ENCODE results near the gene TMEM203. TPM values are rescaled to one million over a fixed set of nuclear protein-coding genes. Genes with fewer than 3 reads are reported as not detected.

Gene TMEM203
- total and polyA plus RNA-seq, 2 of the 4 experiments (the other 2 are of a cell fraction) = 18.8 to 40.6 TPM

DNA sequence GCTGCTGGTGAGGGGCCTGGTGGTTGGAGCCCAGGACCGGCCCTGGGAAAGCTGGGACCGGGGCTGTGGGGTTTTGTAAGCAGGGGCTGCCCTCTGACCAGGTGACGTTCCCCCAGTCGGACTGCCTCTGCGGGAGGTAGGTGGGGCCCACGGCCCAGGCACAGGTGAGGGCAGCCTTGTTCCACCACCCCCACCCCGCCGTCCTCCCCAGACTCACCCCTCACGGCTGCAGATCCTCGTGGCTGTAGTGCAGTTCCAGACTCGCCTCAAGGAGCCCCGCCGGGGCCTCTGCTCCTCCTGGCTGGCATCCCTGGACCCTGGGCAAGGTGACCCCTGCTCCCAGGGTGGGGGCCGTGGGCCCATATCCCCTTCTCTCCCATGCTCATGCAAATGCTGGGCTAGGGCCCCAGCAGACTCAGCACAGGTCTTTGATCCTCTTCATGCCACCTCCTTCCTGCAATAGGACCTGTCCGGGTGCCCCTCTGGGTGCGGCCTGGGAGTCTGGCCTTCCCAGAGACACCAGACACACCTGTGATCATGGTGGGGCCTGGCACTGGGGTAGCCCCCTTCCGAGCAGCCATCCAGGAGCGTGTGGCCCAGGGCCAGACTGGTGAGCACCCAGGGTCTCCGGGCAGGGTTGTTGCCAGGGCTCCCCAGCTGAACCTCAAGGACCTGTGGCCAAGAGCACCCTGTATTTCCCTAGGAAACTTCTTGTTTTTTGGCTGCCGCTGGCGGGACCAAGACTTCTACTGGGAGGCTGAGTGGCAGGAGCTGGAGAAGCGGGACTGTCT is 9.9 kb upstream of the TMEM203 start:
- H2AK5ac ChIP-seq (ENCODE audit: low read depth, low read length) = no peak overlapping the region
- peaks cover 18% of the 10 kb centered on the region for H3K36me3 ChIP-seq (ENCODE audit: control insufficient read depth, insufficient read depth, low read length)
- H4K5ac ChIP-seq (ENCODE audit: low read depth, low read length) = no peak overlapping the region
- H3K23ac ChIP-seq (ENCODE audit: low read depth, low read length) = no peak overlapping the region
- CTCF ChIA-PET = no interaction called here
- H3K9me1 ChIP-seq (ENCODE audit: insufficient read depth, low read length) = peaks cover 3% of the 10 kb centered on the region; the same call in 1 of the 2 replicates
- H3K79me1 ChIP-seq (ENCODE audit: low read depth in 1 of 2, low read length in 2 of 2) = peaks cover 0 to 6% of the 10 kb centered on the region in 2 experiments; a peak in 1 of 4 replicates
- no peak overlapping the region for H2BK20ac ChIP-seq (ENCODE audit: low read depth, low read length)
- no peak overlapping the region for H2BK120ac ChIP-seq (ENCODE audit: low read depth, low read length)
- DNase-seq (no peak), ATAC-seq (ENCODE audit: low read depth) (no peak)
- H3K56ac ChIP-seq (ENCODE audit: extremely low read depth, insufficient read depth, low read length) = no peak overlapping the region
- no peak overlapping the region for H4K91ac ChIP-seq (ENCODE audit: insufficient read depth, low read depth, low read length)
- H2BK5ac ChIP-seq (ENCODE audit: low read depth, low read length, poor library complexity, severe bottlenecking) = no peak overlapping the region
- peaks cover 6% of the 10 kb centered on the region for H3K4me1 ChIP-seq (ENCODE audit: control insufficient read depth, insufficient read depth, low read length)
- H4K20me1 ChIP-seq (ENCODE audit: insufficient read depth, low read length) = no peaks in the 10 kb centered on the region
- H4K8ac ChIP-seq (ENCODE audit: low read depth in 2 of 2, low read length in 2 of 2) = no peak overlapping the region
- no peak overlapping the region for H3K4ac ChIP-seq (ENCODE audit: low read depth, low read length)
- POLR2A ChIA-PET (ENCODE audit: unreplicated experiment) = no interaction called here
- H3K14ac ChIP-seq (replicated peaks; ENCODE audit: low read depth, low read length) = no peak overlapping the region
- no peak overlapping the region for H3K9ac ChIP-seq (ENCODE audit: low read depth, low read length)
- dilution Hi-C loops (cut with HindIII; ENCODE audit: low sequenced_read_pairs, unreplicated experiment) = no loop called here
- H2AK9ac ChIP-seq (replicated peaks; ENCODE audit: low read depth, low read length, poor library complexity) = peak overlapping the region; percentile 76
- TF ChIP-seq, protein P1, sequence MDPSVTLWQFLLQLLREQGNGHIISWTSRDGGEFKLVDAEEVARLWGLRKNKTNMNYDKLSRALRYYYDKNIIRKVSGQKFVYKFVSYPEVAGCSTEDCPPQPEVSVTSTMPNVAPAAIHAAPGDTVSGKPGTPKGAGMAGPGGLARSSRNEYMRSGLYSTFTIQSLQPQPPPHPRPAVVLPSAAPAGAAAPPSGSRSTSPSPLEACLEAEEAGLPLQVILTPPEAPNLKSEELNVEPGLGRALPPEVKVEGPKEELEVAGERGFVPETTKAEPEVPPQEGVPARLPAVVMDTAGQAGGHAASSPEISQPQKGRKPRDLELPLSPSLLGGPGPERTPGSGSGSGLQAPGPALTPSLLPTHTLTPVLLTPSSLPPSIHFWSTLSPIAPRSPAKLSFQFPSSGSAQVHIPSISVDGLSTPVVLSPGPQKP (IDR thresholded peaks at IDR 0.05; ENCODE audit: borderline replicate concordance, low read depth, low read length) = no peak
- no peak for TF ChIP-seq FOS (IDR thresholded peaks at IDR 0.05; ENCODE audit: low read depth, low read length)
- TF ChIP-seq, protein P2, sequence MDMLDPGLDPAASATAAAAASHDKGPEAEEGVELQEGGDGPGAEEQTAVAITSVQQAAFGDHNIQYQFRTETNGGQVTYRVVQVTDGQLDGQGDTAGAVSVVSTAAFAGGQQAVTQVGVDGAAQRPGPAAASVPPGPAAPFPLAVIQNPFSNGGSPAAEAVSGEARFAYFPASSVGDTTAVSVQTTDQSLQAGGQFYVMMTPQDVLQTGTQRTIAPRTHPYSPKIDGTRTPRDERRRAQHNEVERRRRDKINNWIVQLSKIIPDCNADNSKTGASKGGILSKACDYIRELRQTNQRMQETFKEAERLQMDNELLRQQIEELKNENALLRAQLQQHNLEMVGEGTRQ (IDR thresholded peaks at IDR 0.05; ENCODE audit: low read depth, low read length) = no peak
- TF ChIP-seq MAFK (IDR thresholded peaks at IDR 0.05; ENCODE audit: low read depth, low read length) = no peak
- TF ChIP-seq, protein P3, sequence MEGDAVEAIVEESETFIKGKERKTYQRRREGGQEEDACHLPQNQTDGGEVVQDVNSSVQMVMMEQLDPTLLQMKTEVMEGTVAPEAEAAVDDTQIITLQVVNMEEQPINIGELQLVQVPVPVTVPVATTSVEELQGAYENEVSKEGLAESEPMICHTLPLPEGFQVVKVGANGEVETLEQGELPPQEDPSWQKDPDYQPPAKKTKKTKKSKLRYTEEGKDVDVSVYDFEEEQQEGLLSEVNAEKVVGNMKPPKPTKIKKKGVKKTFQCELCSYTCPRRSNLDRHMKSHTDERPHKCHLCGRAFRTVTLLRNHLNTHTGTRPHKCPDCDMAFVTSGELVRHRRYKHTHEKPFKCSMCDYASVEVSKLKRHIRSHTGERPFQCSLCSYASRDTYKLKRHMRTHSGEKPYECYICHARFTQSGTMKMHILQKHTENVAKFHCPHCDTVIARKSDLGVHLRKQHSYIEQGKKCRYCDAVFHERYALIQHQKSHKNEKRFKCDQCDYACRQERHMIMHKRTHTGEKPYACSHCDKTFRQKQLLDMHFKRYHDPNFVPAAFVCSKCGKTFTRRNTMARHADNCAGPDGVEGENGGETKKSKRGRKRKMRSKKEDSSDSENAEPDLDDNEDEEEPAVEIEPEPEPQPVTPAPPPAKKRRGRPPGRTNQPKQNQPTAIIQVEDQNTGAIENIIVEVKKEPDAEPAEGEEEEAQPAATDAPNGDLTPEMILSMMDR (conservative IDR thresholded peaks at IDR 0.05; ENCODE audit: low read depth, low read length) = no peak
- TF ChIP-seq RFX5 (IDR thresholded peaks at IDR 0.05; ENCODE audit: low read depth, low read length) = no peak
- TF ChIP-seq MAZ (IDR thresholded peaks at IDR 0.05; ENCODE audit: borderline replicate concordance, low read depth, low read length) = no peak
- no peak for TF ChIP-seq POLR2A (IDR thresholded peaks at IDR 0.05; ENCODE audit: low read depth, low read length)
- no peak for TF ChIP-seq RAD21 (IDR thresholded peaks at IDR 0.05; ENCODE audit: low read length)
- intact Hi-C loops (cut with micrococcal nuclease) = no loop called here
- 87% methylated on average over 3 of the region's 22 CpGs; no CpG with 5 or more reads in 1 of the 2 experiments for WGBS, 2 experiments (ENCODE audit: extremely low coverage in 2 of 2, insufficient read length in 1 of 2)
- no peak overlapping the region for H3K18ac ChIP-seq (ENCODE audit: low read depth, low read length)
- H3K4me3 ChIP-seq (ENCODE audit: insufficient read depth, low read depth, low read length) = no peak overlapping the region
- H3K9me3 ChIP-seq (ENCODE audit: control insufficient read depth, insufficient read depth, low read length) = no peaks in the 10 kb centered on the region
- no peak overlapping the region for H3K27ac ChIP-seq (ENCODE audit: insufficient read depth, low read length)
- no peak overlapping the region for H3K4me2 ChIP-seq (ENCODE audit: low read depth, low read length)
- no TSS peak for BruUV-seq (replicated peaks)
- in situ Hi-C loops (cut with MboI; ENCODE audit: low sequenced_read_pairs) = no loop called here
- no peak overlapping the region for H2BK15ac ChIP-seq (ENCODE audit: low read depth, low read length)
- no peaks in the 10 kb centered on the region for H3K27me3 ChIP-seq (ENCODE audit: control insufficient read depth, insufficient read depth, low read length)
- no peak overlapping the region for H2AFZ ChIP-seq (replicated peaks; ENCODE audit: low read length, poor library complexity)

Measured in IMR-90 (cell line).